SK-N-MC (cell line): Measurements from ENCODE around the gene CRYGD.

Source experiments
- EZH2 ChIP-seq: fragments of 200-600 bp; sonication (generic); IDR thresholded peaks from one replicate; pipeline ENCODE4 v1.6.1; 2017; ENCODE audit warnings: antibody characterized with exemption
- FOXP2 ChIP-seq: optimal IDR thresholded peaks from 2 replicates; pipeline ENCODE3; 2011; ENCODE audit warnings: mild to moderate bottlenecking, moderate library complexity; ENCODE audit not compliant: insufficient read depth; ENCODE audit errors: extremely low read length, control extremely low read depth
- POLR2AphosphoS5 ChIP-seq: IDR thresholded peaks from 2 replicates; pipeline ENCODE4 v1.6.1; 2012; ENCODE audit warnings: mild to moderate bottlenecking, low read depth, low read length, borderline replicate concordance

GRCh38 chr2:208127090-208127489 is 2.8 kb upstream of the CRYGD start:
- no peak for TF ChIP-seq POLR2AphosphoS5
- TF ChIP-seq EZH2, result no peak
- TF ChIP-seq FOXP2, result no peak
